Muscle layer of duodenum (tissue), 2 donors: Measurements from ENCODE around the gene THOC1.

ENCODE experiments used
- H3K27ac ChIP-seq: one replicate; pipeline ENCODE4 v1.7.0; 2013; ENCODE audit warnings: mild to moderate bottlenecking, low read length
- H3K27me3 ChIP-seq: one replicate; pipeline ENCODE4 v1.7.0; 2013; ENCODE audit warnings: low read depth, mild to moderate bottlenecking, control low read depth, low read length
- H3K36me3 ChIP-seq, 2 donors: one replicate each; pipeline ENCODE4 v1.7.0; 2013; ENCODE audit warnings: low read length in 2 of 2, control low read depth in 1 of 2, mild to moderate bottlenecking in 1 of 2; ENCODE audit not compliant: insufficient read depth in 2 of 2, control insufficient read depth in 1 of 2
- H3K4me1 ChIP-seq, 2 donors: one replicate each; pipeline ENCODE4 v1.7.0; 2013; ENCODE audit warnings: low read length in 2 of 2, mild to moderate bottlenecking in 2 of 2, control low read depth in 1 of 2, moderate library complexity in 1 of 2; ENCODE audit not compliant: insufficient read depth in 2 of 2, control insufficient read depth in 1 of 2
- H3K4me3 ChIP-seq, 2 donors: one replicate each; pipeline ENCODE4 v1.7.0; 2013; ENCODE audit warnings: low read length in 2 of 2, low read depth in 1 of 2, mild to moderate bottlenecking in 1 of 2
- H3K9me3 ChIP-seq, 2 donors: one replicate each; pipeline ENCODE4 v1.7.0; 2013; ENCODE audit warnings: low read length in 2 of 2, control low read depth in 1 of 2, mild to moderate bottlenecking in 1 of 2; ENCODE audit not compliant: control insufficient read depth in 1 of 2
- donor health status: healthy.

The THOC1 gene

DNA sequence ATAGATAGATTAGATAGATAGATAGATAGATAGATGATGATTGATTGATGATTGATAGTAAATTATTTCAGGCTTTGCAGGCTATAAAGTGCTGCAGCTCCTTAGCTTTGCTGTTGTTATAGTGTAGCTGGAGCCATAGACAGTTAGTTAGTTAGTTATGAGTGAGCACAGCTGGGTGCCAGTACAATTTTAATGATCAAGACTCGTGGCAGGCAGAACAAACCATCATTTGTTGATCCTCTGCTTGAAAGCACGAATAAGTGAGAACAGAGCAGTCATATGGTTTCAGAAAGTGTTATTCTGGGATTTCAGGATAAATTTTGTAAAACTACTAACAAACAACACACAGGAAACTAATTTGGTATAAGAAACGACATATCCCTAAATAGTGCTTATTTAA lies 53.9 kb downstream of the THOC1 start:
- H3K4me3 ChIP-seq = no peak overlapping the region
- no peak overlapping the region for H3K27ac ChIP-seq
- H3K9me3 ChIP-seq = no peaks in the 10 kb centered on the region
- H3K27me3 ChIP-seq = no peaks in the 10 kb centered on the region
- peaks cover 0 to 4% of the 10 kb centered on the region in 2 donors for H3K4me1 ChIP-seq
- peaks cover 57 to 78% of the 10 kb centered on the region in 2 donors for H3K36me3 ChIP-seq

DNA sequence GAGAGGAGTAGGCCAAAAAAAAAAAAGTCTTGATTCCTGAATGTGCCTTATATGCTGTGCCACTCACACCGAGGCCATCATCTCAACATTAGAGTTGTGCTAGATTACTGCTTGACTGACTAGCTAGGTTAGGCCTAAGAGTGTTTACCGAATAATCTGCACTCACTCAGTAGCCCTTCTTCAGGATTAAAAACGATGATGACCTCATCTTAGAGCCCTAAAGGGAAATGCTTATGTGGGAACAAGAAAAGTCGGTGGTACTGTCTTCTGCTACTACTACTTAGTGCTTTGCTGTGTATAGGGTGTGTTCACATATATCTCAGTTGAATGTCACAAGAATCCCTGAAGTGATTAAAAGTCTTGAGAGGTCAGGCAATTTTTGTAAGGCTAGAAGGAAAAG lies 54.3 kb downstream of the THOC1 start:
- Histone ChIP-seq H3K27ac (no peak overlapping the region), H3K27me3 (no peaks in the 10 kb centered on the region), H3K4me1 (peaks cover 0 to 4% of the 10 kb centered on the region in 2 donors), H3K9me3 (no peaks in the 10 kb centered on the region), H3K4me3 (no peak overlapping the region), H3K36me3 (peaks cover 54 to 75% of the 10 kb centered on the region in 2 donors)

DNA sequence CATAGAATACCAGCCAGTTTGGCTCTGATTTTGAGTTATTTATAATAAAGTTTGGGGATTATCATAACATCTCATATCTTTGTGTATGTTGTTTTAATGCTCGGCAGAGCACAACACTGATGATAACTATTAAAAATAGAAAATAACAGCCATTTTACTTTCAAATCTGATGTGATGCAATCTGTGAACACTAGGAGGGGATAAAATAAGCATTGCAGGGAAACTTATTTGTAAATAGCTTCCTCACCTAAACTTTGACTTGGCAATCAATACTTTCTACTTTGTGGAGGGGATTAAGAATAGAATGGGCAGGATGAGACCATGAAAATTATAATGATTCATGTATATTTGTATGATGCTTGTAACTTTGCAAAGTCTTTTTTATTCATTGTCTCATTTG lies 55.1 kb downstream of the THOC1 start:
- no peaks in the 10 kb centered on the region for H3K9me3 ChIP-seq
- peaks cover 0 to 4% of the 10 kb centered on the region in 2 donors for H3K4me1 ChIP-seq
- peaks cover 47 to 68% of the 10 kb centered on the region in 2 donors for H3K36me3 ChIP-seq
- no peak overlapping the region for H3K27ac ChIP-seq
- H3K4me3 ChIP-seq = no peak overlapping the region
- no peaks in the 10 kb centered on the region for H3K27me3 ChIP-seq

DNA sequence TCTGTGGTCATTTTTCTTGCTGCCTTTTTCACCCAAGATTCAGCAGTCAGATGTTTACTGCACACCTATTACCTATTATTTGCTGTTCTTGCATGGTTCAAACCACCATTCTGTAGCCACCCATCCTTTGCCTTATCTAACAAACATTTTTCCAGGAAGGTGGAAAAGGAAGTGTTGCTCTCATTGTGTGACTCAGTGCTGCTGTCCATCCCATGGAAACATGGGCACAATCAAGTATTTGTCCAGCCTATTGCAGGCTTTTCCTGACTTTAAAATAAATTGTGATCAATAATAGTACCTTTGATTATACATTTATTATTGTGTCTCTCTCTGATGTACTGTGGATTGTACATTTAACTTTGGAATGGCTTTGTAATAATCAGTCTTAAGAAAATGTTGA lies 56.3 kb downstream of the THOC1 start:
- Histone ChIP-seq H3K9me3 (no peaks in the 10 kb centered on the region), H3K27ac (no peak overlapping the region), H3K4me1 (peaks cover 0 to 4% of the 10 kb centered on the region in 2 donors), H3K4me3 (no peak overlapping the region), H3K36me3 (peaks cover 38 to 56% of the 10 kb centered on the region in 2 donors), H3K27me3 (no peaks in the 10 kb centered on the region)

DNA sequence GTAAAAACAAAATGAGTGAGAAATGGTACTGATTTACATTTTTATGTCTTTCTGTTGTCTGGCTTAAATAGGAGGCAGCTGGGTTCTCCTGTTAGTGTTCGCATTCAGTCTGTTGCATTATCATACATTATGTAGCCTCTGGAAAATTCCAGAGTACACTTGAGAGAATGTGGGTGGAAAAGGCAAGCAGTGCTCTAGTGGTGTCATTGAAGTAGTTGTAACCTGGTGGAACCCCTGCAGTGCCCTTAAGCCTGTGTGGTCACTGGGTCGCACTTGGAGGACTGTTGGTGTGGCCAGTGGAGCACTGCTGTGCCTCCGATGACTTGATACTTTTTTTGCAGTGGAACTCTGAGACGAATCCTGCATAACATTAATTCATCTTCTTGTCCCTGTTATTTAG lies 57.1 kb downstream of the THOC1 start:
- Histone ChIP-seq H3K4me3 (no peak overlapping the region), H3K36me3 (peaks cover 33 to 53% of the 10 kb centered on the region in 2 donors), H3K27ac (no peak overlapping the region), H3K27me3 (no peaks in the 10 kb centered on the region), H3K9me3 (no peaks in the 10 kb centered on the region), H3K4me1 (peaks cover 0 to 4% of the 10 kb centered on the region in 2 donors)

DNA sequence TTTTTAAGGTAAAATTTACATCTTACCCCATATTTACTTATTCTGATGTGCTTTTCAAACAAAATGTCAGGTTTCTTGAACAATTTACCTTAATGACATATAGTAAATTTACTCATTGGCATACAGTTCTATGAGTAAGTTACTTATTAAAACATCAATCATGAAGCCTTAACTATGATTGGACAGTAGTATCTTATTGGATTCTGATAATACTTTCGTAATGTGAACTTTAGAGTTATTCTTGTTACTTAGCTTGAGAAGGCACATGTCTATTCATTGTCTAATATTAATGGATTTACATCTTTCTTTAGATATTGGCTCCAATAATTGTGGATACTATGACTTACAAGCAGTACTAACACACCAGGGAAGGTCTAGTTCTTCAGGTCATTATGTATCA lies 57.8 kb downstream of the THOC1 start:
- peaks cover 0 to 4% of the 10 kb centered on the region in 2 donors for H3K4me1 ChIP-seq
- H3K27ac ChIP-seq = no peak overlapping the region
- no peaks in the 10 kb centered on the region for H3K9me3 ChIP-seq
- no peak overlapping the region for H3K4me3 ChIP-seq
- H3K27me3 ChIP-seq = no peaks in the 10 kb centered on the region
- peaks cover 35 to 53% of the 10 kb centered on the region in 2 donors for H3K36me3 ChIP-seq

DNA sequence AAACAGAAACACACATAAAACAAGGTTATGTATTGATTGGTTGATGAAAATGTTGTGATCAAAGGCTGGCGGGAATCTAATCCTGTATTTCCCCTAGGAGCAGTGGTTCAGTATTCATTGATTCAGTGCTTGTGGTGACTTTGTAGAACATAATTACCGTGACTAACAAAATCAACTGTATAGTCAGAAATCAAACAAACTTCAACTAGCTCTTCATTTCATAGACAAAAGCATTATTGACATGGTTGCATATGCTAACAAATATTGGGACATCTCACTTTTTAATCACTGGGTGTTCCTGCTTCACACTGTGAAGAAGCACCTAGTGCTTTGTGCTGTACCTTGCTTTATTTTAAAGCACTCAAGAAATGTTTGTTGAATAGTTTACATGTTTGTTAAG lies 68.1 kb downstream of the THOC1 start:
- H3K9me3 ChIP-seq = no peaks in the 10 kb centered on the region
- H3K27ac ChIP-seq = no peak overlapping the region
- H3K27me3 ChIP-seq = no peaks in the 10 kb centered on the region
- no peaks in the 10 kb centered on the region for H3K4me1 ChIP-seq
- H3K4me3 ChIP-seq = no peak overlapping the region
- H3K36me3 ChIP-seq = peaks cover 37 to 55% of the 10 kb centered on the region in 2 donors

DNA sequence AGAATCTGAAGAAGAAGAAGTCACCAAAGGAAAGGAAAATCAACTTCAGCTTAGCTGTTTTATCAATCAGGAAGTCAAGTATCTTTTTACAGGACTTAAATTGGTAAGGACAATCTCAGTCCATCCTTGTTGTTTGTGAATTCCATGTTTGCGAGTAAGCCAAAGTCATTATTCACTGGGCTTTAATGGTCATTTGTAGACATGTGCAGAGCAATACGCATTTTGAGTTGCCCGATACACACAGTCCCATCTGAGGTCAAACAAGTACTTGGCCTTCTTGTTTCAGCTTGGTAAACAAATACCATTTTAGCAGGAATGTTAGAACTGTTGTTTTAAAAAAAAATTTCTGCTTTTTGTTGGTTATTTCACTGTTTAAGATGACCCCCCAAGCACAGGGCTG lies 68.6 kb downstream of the THOC1 start:
- Histone ChIP-seq H3K9me3 (no peaks in the 10 kb centered on the region), H3K27ac (no peak overlapping the region), H3K27me3 (no peaks in the 10 kb centered on the region), H3K4me3 (no peak overlapping the region), H3K36me3 (peaks cover 34 to 50% of the 10 kb centered on the region in 2 donors), H3K4me1 (no peaks in the 10 kb centered on the region)

DNA sequence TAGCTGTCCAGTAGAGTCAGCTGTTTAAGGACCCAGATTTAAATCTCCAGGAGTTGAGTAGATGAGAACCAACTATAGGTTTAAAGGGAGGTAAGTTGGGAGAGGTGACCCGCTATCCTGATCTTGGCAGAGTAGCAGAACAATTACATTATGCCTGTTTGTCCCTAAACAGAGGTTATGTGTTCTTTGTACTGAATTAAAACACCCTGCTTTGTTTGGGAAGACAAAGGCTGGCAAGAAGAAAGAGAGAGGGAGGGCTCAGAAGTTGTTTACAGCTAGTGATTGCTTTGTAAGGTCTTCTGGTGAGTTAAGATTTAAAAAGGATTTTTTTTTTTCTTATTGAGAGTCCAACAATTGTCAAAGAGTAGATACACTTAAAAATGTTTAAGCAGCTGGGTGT lies 72.2 kb downstream of the THOC1 start:
- H3K27ac ChIP-seq = no peak overlapping the region
- no peak overlapping the region for H3K4me3 ChIP-seq
- H3K27me3 ChIP-seq = no peaks in the 10 kb centered on the region
- no peaks in the 10 kb centered on the region for H3K9me3 ChIP-seq
- no peaks in the 10 kb centered on the region for H3K4me1 ChIP-seq
- H3K36me3 ChIP-seq = peaks cover 15 to 31% of the 10 kb centered on the region in 2 donors

DNA sequence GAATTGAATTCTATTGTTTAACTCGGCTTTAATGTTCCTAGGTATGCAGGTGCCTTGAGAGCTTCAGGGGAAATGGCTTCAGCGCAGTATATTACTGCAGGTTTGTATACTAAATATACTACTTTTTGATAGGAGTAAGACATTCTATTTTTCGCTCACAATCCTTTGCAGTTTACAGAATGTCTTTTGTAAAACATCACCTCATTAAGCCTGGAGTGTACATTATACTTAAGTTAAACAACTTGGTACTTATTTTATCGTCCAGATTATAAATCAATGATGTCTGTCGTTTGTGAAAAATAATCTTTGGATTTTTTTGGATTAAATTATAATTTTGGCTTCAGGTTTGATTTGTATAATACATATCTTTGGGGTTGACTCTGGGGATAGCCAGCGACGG lies 75.0 kb downstream of the THOC1 start:
- peaks cover 5 to 10% of the 10 kb centered on the region in 2 donors for H3K36me3 ChIP-seq
- no peak overlapping the region for H3K27ac ChIP-seq
- H3K27me3 ChIP-seq = no peaks in the 10 kb centered on the region
- H3K4me3 ChIP-seq = no peak overlapping the region
- no peaks in the 10 kb centered on the region for H3K9me3 ChIP-seq
- H3K4me1 ChIP-seq = no peaks in the 10 kb centered on the region

DNA sequence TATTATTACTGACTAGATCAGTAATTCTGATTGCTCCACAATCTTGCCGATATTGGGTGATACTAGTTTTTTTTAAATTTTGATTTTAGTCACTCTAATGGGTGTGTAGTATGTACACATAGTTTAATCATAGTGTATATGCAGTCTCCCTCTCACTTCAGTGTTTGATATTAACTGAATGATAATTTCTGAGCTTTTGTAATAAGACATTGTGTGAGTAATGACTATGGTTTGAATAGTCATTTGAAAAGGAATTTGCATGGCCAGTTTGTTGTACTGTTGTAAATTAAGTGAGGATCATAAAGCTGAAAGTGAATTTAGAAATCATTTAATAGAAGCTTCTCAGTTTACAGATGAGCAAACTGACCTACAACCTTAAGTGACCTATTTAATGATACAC lies 76.1 kb downstream of the THOC1 start:
- Histone ChIP-seq H3K27ac (no peak overlapping the region), H3K9me3 (no peaks in the 10 kb centered on the region), H3K27me3 (no peaks in the 10 kb centered on the region), H3K4me3 (no peak overlapping the region), H3K4me1 (no peaks in the 10 kb centered on the region), H3K36me3 (peaks cover 0 to 3% of the 10 kb centered on the region in 2 donors)

DNA sequence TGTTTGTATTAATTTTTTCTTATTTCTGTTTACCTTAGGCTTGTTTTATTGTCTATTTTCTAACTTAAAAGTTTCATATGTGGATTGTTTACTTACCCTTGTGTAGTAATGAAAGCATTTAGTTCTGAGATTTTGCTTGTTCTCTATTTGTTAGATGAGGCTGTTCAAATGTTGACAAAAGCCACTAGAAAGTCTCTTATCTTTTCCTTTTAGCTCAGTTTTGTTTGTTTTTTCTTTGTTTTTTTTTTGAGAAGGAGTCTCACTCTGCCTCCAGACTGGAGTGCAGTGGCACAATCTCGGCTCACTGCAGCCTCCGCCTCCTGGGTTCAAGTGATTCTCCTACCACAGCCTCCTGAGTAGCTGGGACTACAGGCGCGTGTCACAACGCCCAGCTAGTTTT lies 78.6 kb downstream of the THOC1 start:
- H3K4me1 ChIP-seq = no peaks in the 10 kb centered on the region
- H3K9me3 ChIP-seq = no peaks in the 10 kb centered on the region
- H3K36me3 ChIP-seq = peaks cover 0 to 10% of the 10 kb centered on the region in 2 donors
- H3K27ac ChIP-seq = no peak overlapping the region
- H3K27me3 ChIP-seq = no peaks in the 10 kb centered on the region
- H3K4me3 ChIP-seq = no peak overlapping the region
